ELF-1 (cell line): ENCODE data around the gene XPOT.

Source experiments
- DNase-seq: peaks from one replicate; pipeline ENCODE4 v3.0.0-alpha.2; 2016; ENCODE audit warnings: low read depth, low spot score

Gene XPOT

DNA sequence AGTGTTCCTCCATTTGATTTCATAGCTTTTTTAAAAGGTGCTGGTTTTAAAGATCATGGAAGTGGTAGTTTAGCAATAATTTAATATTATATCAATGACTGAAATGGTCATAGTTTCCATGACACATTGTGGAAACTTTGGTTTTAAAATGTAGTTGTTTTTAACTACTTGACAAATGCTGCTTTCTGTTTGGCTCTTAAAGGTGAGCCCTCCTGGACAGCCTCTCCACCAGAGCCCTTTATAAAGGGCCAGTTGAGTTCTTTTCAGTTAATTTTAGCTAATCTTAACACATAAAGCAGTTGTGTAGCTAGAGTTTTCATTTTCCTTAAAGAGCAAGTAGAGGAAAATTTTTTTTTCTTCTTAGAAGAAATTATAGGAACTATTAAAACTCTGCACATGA lies 14.0 kb downstream of the XPOT start:
- DNase-seq = no peak

DNA sequence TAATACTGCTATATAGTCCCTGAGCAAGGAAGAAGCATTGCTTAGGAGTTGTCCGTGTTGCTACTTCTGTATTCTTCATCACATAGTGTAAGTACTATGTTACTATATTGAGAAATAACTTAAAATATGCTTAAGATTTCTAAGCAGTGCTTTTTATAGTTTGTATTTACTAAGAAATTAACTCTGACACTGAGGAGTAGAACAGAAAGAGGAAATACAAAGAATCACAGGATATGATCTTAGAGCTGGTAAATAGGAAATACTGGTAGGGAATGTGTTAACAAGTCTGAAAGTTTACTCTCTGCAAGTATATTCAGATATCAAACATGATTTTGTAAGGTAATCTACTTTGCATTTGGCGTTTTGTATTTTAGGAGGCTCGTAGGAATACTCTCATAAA lies 15.5 kb downstream of the XPOT start:
- no peak for DNase-seq

DNA sequence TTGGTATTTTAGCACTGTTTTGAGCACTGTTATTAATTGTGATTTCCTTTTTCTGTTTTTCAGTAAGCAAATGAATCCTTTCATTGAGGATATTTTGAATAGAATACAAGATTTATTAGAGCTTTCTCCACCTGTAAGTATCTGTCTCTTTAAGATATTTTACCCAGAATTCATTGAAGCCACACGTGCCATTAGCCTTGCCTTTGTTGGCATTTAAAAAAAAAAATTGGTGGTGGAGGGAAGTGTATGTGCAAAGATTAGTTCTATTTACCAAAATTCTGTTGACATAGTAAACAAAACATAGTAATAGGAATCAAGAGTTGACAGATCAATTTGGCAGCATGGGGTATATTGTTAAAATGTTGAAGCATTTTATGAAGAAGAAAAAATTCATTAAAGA lies 23.8 kb downstream of the XPOT start:
- no peak for DNase-seq

DNA sequence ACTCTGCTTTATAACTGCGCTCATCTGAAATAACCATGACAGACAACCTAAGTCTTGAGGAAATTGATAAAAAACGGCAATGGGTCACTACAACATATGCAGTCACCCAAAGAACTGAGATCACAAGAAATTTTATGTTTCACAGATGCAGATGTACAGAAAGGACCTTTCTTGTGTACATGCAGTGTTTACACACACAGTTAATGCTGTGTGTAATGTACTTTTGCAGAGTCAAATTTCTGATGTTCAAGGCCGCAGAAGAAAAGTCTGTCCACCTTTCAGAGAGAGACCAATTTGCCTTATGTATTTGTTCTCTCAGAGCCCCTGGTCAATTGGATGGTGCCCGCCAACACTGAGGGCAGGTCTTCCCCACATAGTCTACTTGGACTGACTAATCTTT lies 24.8 kb downstream of the XPOT start:
- no peak for DNase-seq

DNA sequence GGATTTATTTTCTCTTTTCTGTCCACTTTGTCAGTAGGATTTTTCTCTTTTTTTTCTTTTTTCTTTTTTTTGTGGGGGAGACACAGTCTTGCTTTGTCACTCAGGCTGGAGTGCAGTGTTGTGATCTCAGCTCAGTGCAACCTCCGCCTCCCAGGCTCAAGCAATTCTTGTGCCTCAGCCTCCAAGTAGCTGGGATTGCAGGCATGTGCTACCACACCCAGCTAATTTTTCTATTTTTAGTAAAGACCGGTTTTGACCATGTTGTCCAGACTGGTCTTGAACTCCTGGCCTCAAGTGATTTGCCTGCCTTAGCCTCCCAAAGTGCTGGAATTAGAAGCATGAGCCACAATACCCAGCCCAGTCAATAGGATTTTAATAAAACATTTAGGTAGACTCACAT lies 26.7 kb downstream of the XPOT start:
- no peak for DNase-seq

DNA sequence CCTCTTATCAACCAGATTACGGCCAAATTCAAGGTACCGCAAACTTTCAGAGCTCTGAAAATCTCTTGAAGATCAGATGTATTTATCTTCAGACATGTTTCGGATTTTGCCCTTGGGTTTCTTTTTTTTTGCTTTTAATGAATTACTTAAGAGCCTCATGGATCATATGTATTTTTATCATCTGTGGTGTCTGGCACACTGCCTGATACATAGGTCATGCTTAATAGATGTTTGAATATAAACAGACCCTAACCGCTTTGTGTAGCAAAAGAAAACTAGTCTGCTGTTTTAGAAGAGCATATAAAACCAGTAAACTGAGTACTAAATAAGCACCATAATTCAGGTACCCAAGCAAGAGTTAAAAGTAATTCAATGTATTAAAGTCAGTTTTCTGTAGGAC lies 27.6 kb downstream of the XPOT start:
- DNase-seq = no peak

DNA sequence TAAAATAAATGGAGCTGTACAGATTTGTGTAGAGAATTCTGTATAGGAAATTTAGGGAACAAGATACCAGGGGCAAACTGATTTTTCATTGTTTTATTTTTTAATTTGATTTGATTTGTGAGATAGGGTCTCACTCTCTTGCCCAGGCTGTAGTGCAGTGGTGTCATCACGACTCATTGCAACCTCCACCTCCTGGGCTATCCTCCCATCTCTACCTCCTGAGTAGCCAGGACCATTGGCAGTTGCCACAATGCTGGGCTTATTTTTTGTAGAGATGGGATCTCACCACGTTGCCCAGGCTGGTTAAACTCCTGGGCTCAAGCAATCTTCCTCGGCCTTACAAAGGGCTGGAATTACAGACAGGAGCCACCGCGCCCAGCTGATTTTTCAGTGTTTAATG lies 29.7 kb downstream of the XPOT start:
- DNase-seq = no peak

DNA sequence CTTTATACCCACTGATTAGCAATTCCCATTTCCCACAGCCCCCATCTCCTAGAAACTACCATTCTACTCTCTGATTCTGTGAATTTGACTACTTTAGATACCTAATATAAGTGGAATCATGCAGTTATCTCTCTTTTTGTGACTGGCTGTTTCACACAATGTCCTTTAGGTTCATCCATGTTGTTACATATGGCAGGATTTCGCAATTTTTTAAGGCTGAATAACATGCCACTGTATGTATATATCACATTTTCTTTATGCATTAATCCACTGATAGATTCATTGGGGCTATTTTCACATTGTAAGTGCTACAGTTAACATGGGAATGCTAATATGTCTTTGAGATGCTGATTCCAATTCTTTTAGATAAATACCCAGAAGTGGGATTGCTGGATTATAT lies 35.9 kb downstream of the XPOT start:
- no peak for DNase-seq

DNA sequence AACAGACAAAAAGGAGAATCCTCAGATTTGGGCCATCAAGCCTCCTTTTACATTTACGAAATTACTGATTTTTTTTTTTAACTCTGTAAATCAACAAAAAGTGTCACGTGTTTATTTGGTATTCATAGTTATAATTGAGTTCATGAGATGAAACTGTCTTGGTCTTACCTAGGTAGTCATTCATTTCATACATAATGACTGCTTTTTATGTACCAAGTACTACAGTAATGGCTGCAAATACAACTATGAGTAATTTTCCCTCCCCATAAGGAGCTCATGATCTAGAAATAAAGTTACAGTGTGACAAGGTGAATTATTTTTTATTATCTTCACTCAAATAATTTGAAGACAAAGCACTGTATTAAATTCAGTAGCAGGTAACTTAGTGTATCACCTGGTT lies 41.3 kb downstream of the XPOT start:
- DNase-seq = no peak

DNA sequence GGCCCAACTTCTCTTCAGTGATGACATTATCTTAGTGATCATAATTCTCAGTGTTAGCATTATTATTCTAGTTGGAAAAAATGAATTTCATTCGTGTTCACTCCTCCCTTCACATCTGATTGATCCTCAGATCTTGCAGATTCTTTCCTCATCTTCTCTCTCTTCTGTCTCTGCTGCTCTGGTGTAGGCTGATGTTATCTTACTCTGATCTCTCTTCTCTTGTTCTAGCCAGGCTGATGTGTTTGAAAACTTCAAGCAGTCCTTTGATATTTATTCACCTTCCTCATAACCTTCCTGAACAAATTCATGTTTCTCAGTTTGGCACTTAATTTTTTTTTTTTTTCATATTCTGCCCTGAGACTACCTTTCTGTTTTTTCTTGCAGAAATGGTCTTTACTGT lies 42.1 kb downstream of the XPOT start:
- no peak for DNase-seq

DNA sequence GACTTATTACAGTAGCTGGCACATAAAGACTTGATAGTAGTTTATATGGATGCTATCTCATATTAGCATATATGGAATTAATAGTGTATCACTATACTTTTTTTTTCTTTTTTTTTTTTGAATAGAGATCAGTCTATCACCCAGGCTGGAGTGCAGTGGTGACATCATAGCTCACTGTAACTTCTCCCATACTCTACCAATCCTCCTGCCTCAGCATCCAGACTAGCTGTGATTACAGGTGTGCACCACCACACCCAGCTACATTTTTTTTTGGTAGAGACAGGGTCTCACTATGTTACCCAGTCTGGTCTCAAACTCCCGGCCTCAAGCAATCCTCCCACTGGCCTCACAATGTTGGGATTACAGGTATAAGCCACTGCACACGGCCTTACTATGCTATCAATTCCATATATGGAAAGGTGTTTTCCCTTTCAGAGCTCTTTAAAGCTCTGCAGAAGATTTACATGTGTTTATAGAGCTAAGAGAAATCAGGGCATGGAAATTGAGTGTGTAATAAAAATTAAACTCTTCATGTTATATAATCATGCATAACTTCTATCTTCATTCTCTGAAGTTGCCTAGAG lies 46.0 kb downstream of the XPOT start:
- DNase-seq = no peak

DNA sequence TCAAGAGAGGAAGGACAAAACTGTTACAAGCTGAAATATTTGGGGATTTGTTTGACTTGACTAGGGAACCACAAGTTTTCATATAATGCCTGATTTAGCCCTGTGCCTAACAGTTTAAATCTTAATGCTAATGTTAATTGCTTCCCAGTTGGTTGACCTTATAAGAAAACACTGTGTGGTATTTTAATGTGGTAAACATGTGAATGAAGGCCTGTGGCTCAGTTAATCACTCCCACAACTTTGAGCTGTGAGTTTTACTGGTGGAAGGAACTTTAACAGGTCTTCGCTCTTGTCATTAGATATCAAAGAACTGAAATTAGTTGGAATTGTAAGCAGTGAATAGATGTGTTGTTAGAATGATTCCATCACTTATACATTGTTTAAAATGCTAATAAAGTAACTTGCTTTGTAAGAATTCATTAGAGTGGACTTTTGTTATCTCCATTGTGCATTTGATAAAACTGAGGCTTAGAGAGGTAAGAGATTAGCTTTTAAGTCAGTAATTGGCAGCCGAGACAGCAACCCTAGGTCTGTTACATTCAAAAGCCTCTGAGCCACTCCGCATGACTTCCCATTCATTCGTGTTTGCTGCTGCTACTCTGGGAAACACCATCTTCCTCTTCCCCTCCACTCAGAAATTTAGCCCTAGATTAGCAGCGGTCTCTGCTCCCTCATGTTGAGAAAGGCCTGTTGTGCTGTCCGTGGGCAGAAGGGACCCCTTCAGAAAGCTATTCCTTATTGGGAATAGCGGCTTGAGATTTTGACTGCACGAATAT lies 46.7 kb downstream of the XPOT start:
- peak; percentile 34 for DNase-seq

DNA sequence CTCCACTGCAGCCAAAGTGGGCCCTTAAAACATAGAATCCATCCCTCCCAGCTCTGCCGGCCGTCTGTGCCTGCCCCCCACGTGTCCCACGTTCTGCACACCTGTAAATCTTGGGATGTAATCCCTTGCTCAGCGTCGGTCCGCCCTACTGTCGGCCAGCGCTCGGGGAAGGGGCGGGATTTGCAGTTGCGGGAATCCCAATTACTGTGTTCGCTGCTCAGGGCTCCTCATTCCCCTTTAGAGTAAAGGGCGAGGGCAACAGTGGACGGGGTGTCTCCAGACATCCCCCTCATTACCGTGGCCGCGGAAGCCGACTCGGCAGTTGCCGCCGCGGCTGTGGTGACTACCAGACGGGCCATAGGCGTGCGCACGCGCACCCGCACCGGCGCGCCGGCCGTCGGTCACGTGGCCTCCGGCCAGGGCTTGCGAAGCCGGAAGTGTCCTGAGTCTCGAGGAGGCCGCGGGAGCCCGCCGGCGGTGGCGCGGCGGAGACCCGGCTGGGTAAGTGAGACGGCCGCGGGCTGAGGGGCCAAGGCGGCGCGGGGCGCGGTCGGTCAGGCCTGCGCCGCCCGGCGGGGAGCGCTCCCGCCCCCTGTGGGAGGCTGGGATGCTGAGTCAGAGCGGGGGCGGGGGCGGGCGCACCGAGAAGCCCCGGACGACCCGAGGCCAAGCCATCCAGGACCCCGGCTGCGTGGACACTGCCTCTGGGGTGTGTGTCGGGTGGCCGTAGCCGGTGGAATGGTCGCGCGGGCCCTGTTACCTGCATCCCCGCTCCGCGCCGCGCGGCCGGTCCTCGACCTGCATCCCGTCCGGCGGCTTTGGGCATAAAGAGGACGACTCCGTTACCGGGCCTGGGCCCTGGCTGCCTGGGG lies 47.7 kb downstream of the XPOT start, which contains the start of gene TBK1:
TBK1 (plus strand) TSS at position 434 of the 872 bp plus-strand sequence. CDS start 3,751 bp downstream, outside the sequence.
- peak; percentile 94 for DNase-seq

DNA sequence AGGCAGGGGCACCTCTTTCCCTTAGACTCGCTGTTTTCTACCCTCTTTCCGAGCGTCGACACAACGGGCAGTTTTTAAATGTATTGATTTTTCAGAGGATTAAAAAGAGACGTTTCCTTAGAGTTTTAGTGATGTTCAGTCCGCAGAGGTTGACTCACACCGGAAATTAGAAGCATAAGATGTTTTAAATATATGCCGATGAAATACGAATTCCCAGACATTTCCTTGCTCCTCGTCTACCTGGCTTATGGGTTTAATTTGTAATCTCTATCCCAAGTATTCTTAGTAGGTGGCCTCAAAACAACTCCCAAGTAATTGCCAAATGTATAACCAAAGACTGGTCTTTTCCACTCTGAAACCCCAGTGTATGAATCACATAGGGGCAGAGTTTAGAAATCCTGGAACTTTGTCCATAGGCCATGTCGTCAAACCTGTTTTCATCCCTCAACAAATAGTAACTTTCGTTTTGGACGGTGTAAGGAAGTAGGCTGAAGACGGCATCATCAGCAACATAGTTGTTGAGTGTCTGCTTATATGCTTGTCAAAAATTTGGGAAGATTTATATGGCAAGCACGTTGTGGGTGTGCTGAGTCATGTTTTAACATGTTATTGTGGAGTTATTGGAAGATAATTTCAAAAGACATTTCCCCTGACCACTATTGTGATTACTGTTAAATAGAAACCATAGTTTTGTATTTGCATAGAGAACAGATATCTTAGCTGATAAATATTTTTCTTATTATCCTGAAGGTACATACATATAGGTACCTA lies 48.6 kb downstream of the XPOT start:
- no peak for DNase-seq

DNA sequence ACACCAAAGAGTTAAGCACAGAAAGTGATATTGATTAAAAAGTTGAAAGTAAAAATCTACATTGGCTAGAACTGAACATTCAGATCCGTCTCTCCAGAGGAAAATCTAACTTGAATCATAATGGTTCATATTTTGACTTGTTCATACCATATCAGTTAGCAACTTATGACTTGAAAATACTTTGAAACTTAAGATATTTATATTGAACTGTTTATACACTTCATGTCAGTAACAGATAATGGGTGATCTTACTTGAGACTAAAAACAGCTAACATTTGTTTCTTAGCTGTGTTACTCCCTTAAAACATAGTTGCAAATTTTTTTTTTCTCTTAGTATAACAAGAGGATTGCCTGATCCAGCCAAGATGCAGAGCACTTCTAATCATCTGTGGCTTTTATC lies 51.3 kb downstream of the XPOT start:
- DNase-seq = no peak

DNA sequence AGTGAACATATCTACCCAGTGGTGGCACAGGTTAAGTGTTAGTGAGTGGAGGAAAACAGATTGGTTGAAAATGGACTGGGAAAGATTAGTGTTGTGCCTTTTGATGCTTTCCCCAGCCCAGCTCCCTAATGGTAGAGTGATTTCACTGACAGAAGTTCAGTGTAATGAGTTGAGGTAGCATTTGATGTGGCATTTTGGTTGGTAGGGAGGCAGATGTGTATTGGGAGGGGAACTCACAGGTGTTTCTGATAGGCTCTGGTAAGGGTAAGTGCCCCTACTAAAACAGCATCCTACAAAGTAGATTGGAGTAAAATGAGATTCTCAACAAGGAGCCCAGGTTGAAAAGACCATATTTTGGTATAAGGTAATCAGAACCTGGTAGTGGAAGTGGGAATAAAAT lies 51.9 kb downstream of the XPOT start:
- DNase-seq = no peak

DNA sequence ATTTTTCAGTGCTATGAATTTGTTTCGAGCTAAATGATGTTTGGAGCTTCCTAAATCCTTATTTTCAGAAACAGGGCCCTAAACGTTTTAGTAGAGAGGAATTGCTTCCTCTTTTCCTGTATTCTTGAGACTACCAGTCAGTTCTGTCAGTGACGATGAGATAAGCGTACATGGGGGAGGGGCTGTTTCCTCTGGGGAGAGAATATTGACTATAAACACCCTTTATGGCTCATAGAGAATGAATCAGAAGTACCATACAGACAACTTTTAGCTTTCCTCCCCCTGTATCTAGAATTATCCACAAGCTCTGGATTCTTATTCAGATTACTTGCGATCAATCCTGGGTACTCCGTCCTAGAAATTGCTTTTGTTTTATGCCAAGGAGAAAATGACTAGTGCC lies 52.8 kb downstream of the XPOT start:
- DNase-seq = no peak

DNA sequence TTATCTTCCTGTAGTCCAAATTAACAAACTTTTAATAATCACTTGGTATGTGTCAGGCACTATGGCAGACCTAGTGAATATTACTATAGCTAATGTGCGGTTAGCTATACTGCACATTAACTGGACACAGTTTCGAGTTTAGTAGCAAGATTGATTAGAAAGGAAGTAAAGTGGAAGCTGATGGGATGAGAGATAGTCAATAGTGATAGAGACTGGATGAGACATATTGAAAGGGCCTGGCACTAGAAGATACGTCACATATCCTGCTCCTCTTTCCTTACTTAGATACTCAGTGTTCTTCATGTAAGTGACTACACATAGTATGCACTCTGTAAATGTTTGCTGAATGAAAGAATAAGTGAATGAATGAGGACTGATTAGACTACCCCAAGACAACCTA lies 53.3 kb downstream of the XPOT start:
- no peak for DNase-seq

DNA sequence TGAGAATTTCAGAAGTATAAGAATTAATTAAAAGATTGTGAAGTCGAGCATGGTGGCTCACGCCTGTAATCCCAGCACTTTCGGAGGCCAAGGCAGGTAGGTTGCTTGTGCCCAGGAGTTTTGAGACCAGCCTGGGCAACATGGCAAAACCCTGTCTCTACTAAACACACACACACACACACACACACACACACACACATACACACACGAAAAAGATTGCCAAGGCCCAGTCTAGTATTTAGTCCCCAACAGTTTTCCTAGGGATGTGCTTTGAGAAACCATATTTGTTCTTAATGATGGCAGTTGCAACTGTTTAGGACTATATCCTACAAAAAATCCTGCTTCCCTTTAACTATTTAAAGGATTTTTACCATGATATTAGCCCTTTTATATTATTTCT lies 53.7 kb downstream of the XPOT start:
- DNase-seq = no peak

DNA sequence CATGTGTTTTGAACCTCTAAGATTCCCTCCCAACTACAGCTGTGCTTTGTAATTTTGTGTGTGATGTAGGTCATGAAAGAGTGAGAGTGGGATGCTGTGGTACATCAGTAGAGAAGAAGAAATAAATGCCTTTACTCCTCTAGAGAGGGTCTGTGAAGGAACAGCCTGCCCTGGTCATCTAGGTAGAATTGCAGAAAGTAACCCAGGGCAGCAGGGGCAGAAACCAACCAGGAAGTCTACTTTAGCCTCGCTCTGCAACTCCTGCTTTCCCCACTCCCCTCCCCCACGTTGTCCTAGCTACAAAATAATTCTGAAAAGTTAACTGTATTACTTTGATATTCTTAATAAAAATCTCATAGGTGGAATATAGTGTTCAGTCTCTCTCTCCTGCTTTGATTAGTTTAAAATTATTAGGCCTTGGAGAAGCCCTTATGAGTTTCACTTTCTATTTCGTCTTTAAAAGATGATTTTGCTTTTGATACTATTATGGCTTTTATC lies 55.3 kb downstream of the XPOT start:
- DNase-seq = no peak

DNA sequence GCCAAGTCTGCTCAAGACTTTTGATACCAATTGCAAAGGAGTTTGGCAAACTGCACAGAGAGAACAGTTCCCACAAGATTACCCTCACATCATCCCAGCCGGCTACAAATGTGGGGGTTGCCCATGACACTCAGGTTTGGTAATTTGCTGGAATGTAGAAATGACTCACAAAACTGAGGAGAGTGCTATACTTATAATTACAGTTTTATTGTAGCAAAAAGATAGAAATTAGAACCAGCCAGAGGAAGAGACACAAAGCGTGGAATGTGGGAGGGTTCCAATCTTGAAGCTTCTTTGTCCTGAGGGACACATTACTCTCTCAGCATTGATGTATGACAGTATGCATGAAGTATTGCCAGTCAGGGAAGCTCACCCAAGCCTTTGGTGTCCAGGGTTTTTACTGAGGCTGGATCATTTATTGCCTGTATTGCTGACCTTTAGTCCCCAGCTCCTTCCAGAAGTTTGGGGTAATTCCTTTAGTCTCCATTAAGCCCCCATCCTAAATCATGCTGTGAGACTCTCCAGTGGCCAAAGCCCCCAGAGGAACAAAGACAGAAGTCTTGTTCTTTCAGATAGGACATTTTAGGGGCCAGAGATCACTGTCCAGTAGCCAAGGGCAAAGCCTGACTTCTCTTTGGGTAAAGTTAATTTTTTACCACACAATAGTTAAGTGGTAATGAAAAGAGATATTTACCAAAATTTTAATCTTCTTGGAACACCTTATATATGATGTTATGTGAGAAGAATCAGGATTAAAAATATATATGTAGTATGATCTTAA lies 57.6 kb downstream of the XPOT start:
- DNase-seq = no peak
